Activated CD8-positive, alpha-beta memory T cell treated with anti-CD3 and anti-CD28 coated beads, Interleukin-2, amount 50 U/mL, for 24 hours (primary cell): ENCODE results near the gene LPAR2.
"Not testable (repeated sequence)": the region's sequence is repeated elsewhere in the genome, so short reads cannot be mapped to it uniquely, and the experiment has no call there.

ENCODE experiments used
- DNase-seq: peaks from one replicate; pipeline ENCODE4 v3.0.0-alpha.2; 2020; ENCODE audit errors: extremely low read depth

Gene LPAR2

GRCh38 chr19:19631346-19631745 lies 3.3 kb upstream of the LPAR2 start:
- DNase-seq = no peak

GRCh38 chr19:19630426-19630825 lies 2.4 kb upstream of the LPAR2 start:
- no peak for DNase-seq

- DNase-seq = no peak
These were observed 2.0 kb upstream of the LPAR2 start for GRCh38 chr19:19630062-19630414.

DNA sequence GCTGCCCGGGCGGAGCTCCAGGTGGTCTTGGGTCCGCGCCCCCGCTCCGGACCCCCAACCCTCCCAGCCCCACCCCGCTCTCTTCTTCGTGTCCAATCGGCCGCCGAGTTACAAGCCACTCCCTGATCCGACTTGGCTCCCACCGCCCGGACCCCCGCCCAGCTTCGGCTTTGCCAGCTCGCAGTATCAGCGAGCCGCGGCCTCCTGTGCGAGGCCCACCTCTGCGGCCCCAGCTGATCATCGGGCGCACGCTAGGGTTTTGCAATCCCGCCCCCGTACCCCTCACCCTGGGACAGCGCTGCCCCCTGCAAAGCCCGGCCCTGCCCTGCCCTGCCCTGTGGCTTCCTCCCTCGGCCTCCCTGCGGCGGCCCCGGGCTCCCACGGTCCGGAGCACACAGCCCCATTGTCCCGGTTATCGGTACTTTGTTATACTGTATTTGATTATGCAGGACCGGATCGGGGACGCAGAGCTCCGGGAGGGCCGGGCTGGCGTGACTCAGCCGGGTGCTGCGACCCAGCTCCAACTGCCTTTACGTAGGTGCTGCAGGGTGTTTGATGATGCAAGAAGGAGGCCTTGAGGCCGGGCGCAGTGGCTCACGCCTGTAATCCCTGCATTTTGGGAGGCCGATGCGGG lies 598 bp upstream of the LPAR2 start:
- DNase-seq = no peak

GRCh38 chr19:19626516-19627472 lies 1.2 kb downstream of the LPAR2 start:
- no peak for DNase-seq

DNA sequence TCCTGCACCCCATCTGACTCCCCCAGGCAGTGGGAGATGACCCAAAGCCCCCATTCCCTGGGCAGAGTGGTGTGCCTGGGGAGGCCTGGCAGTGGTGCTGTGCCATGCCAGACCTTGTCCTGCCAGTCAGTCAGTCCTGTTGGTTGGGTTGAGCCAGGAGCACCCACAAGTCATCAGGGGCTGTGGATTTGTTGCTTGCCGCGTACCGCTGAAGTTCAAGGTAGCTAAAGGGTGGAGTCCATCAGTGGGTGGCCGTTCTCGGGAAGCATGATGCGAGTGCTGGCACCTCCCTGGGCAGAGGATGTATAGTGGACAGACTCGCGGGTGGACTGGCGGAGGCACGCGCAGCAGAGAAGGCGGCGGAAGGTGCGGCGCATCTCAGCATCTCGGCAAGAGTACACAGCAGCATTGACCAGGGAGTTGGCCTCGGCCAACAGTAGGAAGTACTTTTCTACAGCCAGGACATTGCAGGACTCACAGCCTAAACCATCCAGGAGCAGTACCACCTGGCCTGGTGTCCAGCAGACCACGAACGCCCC lies 3.9 kb downstream of the LPAR2 start:
- DNase-seq = no peak

DNA sequence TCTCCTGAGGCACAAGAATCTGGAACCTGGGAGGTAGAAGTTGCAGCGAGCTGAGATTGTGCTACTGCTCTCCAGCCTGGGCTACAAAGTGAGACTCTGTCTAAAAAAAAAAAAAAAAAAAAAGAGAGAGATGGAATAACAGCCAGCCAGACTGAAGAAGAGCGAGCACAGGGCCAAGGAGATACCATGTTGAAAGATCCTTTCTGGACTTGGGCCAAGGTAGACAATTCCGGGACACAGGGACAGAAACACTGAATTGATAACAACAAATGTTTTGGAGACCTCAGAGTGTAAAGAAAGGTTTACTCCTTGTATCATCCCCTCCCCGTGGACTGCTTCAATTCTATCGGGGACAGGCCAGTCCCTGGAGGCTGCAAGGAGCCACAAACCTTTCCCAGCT lies 4.6 kb downstream of the LPAR2 start:
- DNase-seq = no peak

DNA sequence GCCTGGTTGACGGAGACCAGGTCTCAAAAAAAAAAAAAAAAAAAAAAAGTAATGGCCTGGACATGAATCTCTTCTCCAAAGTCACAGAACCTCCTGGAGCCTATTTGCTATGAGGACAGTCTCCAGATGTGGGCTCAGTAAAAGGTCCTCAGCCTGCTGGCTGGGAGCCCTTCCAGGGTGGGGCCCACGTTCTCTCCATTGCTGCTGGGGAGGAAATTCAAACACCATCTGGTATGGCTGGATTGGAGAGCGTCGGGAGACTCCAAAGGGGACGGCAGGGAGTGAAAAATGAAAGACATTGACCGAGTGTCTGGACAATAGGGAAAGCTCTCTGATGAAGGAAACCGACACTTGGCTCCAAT lies 8.2 kb downstream of the LPAR2 start:
- no peak for DNase-seq

GRCh38 chr19:19619181-19619848 lies 8.7 kb downstream of the LPAR2 start:
- DNase-seq = no peak

DNA sequence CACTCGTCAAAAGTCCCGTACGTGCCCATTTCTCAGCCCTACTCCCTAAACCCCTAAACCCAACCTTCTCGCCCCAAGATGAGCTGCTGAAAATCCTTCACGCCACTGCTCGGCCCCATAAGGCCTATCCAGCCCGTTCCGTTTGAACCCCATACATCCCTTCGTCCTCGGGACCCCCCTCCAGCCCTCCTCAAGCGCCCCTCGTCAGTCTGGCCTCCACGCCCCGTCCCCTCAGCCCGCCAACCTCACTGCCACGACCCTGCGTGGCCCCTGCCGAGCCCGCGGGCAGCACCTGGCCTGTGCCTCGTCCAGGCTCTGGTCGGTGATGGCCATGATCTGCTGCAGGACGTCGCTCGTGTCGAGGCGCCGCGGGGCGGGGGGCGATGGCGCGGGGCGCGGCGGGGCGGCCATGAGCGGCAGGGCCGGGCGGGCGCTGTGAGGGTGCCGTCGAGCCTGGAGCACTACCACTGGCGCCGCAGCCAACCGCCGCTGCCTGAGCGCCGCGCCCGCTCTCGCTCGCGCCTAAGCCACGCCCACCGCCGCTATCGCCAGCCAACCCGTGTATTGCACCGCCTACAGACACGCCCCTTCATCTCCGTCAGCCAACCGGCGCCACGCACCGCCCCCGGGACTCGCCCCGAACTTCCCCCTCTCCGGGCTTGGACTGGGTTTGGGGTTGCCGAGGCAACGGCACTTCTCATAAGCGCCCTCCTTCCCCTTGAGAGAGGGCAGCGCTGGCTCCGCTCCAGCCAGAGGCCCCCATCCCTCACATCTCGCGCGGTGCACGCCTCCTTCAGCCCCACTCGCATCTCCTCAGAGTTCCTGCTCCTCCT lies 9.6 kb downstream of the LPAR2 start, which contains the start of gene PBX4:
PBX4 (minus strand) TSS at position 469 of the 833 bp plus-strand sequence; CDS start at position 411, 58 bp downstream.
- peak; percentile 96 for DNase-seq

DNA sequence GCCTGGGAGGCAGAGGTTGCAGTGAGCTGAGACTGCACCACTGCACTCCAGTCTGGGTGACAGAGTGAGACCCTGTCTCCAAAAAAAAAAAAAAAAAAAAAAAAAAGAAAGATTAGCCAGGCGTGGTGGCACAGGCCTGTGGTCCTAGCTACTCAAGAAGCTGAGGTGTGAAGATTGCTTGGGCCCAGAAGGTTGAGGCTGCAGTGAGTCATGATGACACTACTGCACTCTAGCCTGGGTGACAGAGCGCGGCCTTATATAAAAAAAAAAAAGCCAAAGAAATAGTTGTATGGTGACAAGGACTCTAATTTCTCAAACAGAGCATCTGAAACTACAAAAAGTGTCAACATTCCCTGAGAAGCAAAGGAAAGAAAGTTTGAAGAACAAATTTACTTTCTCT lies 12.9 kb downstream of the LPAR2 start:
- no peak for DNase-seq

DNA sequence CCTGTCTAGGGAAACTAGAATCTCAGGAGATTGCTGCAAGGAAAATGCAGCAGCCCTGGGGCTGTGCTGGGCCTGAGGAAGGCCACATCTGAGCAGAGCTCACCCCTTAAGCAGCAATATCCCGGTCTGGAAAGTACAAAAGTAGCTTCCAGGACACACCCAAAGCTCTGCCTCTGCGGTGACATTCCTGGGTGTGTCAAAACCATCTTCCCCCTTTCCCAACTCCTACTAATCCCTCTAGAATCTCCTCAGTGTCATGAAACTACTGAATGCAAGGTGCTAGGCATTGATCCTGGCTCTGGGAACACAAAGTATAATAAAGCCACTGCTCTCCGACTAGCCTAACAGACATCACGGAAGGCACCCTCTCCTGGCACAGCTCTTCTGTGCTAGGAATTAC lies 14.5 kb downstream of the LPAR2 start:
- no peak for DNase-seq

DNA sequence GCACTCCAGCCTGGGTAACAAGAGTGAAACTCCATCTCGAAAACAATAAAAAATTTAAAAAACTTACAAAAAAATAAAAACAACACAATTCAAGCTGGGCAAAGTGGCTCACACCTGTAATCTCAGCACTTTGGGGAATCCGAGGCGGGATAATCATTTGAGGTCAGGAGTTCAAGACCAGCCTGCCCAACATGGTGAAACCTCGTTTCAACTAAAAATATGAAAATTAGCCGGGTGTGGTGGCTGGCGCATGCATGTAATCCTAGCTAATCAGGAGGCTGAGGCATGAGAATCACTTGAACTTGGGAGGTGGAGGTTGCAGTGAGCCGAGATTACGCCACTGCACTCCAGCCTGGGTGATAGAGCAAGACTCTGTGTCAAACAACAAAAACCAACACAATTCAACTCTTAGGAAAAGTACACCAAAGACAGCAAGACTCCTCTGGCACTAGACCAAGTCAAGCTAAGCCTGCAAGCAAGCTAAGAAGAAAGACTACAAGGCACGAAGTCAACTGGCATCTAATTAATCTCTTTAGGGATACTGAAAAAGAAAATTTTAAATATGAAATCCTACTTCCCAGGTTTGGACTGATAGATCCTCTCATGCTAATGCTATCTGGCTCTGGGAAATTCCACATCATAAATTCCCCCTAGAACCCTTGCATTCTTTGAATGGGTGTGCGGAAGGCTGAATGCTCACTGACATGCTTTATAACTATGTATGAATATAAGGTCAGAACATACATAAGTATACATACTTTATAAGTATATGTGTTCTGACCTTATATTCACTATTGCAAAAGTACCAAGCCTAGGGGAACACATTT lies 17.4 kb downstream of the LPAR2 start:
- DNase-seq = no peak

- not testable (repeated sequence) for DNase-seq
These were observed 21.3 kb downstream of the LPAR2 start for GRCh38 chr19:19606686-19607085.

GRCh38 chr19:19606021-19606420 lies 22.0 kb downstream of the LPAR2 start:
- DNase-seq = no peak

GRCh38 chr19:19602713-19603324 lies 25.2 kb downstream of the LPAR2 start:
- no peak for DNase-seq

DNA sequence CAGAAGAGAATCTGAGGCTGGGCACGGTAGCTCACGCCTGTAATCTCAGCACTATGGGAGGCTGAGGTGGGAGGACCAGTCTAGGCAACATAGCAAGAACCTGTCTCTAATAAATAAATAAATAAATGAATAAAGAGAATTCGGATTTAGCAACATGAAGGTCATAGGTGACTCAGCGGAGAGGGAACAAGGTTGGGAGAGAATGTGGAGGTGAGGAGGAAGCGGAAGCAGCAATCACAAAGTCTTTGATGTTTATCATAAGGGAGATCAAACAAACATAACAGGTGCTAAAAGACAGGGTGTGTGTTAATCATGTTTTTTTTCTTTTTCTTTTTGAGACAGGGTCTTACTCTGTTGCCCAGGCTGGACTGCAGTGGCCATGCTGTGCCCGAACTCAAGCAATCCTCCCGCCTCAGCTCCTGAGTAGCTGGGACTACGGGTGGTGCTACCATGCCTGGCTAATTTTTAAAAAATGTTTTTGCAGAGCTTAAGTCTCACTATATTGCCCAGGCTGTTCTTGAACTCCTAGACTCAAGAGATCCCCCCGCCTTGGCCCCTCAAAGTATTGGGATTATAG lies 25.8 kb downstream of the LPAR2 start:
- DNase-seq = no peak

DNA sequence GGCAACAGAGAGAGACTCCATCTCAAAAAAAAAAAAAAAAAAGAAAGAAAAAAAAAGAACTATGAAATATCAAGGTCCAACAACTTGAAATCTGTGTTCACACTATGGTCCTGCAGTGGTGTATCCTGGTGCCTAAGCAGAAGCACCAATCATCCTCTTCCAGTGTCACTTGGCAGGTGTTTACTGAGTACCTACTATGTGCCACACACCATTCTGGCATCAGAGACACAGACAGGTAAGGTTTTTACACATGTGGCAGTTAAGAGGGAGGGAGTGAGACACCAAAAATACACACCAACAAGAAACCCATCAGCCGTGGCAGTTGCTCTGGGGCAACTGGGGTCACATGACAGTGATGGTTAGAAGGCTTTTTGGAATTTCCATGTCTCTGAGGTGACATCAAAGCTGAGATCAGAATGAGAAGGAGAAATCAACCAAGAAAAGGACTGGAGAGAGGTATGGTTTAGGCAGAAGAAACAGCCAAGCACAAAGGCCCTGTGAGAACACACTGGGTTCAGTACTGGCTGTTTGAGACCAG lies 27.2 kb downstream of the LPAR2 start:
- no peak for DNase-seq

DNA sequence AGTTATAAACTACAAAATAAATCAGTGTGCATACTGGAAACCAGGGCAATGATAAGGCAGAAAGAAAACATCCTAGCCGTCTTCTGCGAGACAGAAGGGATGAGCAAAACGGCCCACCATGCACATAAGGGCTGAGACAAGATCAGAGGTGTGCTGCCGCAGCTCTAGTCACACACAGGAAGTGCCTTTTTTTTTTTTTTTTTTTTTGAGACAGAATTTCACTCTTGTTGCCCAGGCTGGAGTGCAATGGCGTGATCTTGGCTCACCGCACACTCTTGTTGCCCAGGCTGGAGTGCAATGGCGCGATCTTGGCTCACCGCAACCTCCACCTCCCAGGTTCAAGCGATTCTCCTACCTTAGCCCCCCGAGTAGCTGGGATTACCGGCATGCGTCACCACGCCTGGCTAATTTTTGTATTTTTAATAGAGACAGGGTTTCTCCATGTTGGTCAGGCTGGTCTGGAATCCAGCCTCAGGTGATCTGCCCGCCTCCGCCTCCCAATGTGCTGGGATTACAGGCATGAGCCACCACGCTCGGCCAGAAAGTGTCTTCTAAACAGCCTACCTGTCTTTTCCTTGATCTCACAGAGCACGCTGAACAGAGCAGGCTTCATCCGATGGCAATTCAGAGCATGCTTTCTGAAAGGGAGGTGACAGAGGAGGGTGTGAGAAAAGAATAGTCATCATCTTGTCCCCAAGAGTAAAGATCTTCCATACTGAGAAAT lies 29.1 kb downstream of the LPAR2 start:
- DNase-seq = not testable (repeated sequence)
